ENCODE measurements around the gene PLCD1.
A peak's percentile ranks its signal among the peaks of the same experiment; 100 is the strongest.
"Not testable (repeated sequence)": the region's sequence is repeated elsewhere in the genome, so short reads cannot be mapped to it uniquely, and the experiment has no call there.

The PLCD1 gene

DNA sequence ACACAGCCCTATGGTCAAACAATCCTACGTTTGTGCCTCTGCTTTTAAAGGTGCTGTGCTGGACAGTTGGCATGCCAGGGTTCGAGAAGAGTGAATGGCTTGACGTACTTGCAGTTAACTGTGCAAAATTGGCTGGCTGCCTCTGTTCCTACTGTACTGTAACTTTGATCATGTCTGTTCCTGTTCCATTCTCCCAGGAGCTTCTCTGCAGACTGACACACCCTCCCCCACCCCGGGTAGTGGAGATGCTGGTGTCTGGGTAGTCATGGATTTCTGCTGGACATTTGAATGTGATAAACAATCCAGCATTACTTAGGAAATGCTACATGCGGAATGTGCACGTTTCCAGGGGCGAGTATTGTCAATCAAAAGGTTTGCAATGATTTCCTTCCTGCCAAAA is 45.4 kb downstream of the PLCD1 start:
- DNase-seq = no peak

- no peak for DNase-seq
These were observed 47.1 kb downstream of the PLCD1 start for GRCh38 chr3:37982331-37982730.

DNA sequence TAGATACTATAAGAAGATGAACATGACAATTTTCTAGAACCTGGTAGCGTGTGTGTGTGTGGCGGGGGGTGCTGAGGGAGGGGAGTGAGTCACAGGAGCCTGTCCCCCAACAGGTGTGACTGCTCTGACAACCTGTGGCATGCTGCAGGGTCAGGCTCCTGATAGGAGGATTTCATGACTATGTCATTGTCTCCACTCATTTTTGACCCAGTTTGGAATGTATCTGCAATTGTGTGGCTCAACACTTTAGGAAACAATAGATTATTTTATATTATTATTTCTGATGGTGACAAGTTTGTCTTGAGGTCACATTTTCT is 48.1 kb downstream of the PLCD1 start:
- no peak for DNase-seq

GRCh38 chr3:37980462-37981347 is 48.7 kb downstream of the PLCD1 start:
- DNase-seq = no peak

DNA sequence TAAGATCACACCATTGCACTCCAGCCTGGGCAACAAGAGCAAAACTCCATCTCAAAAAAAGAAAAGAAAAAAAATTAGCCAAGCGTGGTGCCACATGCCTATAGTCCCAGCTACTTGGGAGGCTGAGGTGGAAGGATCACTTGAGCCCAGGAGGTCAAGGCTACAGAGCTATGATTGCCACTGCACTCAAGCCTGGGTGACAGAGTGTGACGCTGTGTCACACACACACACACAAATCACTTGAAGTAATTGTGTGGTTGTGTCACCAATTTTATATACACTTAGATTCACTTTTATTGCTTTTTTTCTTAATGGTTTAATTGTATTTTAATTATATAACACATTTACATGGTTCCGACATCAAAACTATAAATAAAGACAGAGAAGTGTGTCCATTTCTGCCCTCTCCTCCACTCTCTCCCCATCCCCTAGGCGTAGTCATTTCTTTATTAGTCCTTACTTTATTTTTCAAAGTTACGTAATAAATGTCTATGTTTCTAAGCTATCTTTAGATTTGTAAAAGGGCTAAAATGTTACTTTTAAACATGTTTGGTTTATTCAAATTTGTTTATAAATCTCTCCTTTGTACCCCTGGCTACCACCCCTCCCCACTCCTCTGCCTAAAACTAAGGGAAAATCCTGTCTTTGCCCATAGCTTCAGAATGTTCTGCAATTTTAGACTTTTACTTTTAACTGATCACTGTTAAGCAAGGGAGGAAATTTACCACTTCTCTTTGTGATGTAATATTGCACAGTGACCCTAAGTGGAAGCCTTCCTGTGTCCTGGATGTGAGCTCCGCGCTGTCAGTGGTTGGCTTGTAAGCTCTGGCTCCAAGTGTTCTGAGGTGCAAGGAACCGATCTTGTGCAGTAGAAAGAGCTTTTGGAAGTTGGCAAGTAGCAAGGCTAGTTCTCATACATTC is 49.6 kb downstream of the PLCD1 start:
- DNase-seq = no peak

- peak; percentile 74 for DNase-seq
These were observed 55.0 kb downstream of the PLCD1 start for GRCh38 chr3:37974121-37975083.

GRCh38 chr3:37973246-37974054 is 56.0 kb downstream of the PLCD1 start:
- no peak for DNase-seq

GRCh38 chr3:37972056-37972455 is 57.4 kb downstream of the PLCD1 start:
- DNase-seq = not testable (repeated sequence)

GRCh38 chr3:37971467-37971866 is 58.0 kb downstream of the PLCD1 start:
- no peak for DNase-seq

- no peak for DNase-seq
These were observed 58.6 kb downstream of the PLCD1 start for GRCh38 chr3:37970802-37971201.

DNA sequence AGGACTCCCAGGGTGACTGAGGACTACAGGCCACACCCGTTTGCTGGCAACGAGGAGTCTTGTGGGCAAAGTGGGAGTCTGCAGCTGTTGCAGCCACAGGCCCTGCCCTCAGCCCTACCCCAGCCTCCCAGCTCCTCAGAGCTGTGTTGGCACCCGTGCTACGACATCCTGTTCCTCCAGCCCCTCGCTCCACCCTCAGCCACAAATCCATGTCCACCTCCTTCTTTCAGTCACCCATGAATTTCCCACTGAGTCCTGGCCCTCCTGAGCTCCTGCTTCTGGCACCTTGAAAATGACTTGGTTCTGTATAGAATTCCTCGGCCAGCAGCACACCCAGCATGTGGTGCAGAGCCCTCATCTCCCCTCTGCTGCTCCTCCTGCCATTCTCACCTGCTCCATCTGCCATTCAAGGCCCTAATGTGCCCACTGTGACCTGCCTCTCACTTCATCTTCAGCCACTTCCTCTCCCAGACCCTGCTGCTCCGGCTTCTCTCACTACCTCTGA is 59.8 kb downstream of the PLCD1 start:
- DNase-seq = no peak

DNA sequence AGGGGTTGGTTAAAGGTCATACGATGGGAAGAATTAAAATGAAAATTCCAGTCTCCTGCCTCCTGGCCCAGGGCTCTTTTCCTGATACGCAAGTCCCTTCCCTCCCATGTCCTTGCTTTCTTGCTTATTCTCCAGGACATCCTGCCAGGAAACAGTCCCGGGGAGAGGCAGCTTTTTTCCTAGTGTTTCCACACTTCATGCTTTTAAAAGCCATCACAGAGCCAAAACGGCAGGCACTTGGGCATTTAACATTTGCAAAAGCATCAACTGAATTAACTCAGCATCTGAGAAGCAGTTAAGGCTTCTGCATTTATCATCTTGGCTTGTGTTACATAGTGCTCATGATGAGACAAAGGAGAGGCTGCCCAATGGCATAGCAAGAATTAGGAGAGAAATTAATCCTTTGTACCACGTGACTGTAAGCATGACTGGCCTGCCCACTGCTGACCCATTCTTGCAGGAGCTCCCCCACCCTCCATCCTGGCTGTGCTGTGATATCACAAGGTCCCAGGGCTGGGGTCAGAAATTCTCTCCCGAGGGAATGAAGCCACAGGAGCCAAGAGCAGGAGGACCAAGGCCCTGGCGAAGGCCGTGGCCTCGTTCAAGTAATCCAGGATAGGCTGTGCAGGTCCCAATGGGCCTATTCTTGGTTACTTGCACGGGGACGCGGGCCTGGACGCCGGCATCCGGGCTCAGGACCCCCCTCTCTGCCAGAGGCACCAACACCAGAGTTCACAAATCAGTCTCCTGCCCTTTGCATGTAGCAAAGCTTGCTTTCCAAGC is 60.4 kb downstream of the PLCD1 start:
- DNase-seq = no peak

DNA sequence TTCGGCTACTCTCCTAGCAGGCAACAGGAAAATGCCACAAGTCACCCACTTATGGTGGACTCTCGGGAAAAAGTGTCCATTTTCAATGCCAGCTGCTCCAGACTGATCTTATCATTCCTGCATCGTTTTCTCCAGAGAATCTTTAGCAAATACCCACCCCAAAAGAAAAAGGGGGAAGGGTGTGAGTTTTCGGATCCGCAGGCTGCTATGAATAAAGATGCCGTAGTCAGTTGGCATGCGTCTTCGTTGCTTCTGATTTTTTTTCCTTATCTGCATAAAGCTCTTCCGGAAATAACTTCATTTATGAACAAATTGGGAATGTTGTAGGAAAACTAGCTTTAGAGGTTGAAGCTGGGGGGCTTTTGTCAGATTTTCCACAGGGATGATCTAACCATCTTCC is 61.2 kb downstream of the PLCD1 start:
- no peak for DNase-seq

DNA sequence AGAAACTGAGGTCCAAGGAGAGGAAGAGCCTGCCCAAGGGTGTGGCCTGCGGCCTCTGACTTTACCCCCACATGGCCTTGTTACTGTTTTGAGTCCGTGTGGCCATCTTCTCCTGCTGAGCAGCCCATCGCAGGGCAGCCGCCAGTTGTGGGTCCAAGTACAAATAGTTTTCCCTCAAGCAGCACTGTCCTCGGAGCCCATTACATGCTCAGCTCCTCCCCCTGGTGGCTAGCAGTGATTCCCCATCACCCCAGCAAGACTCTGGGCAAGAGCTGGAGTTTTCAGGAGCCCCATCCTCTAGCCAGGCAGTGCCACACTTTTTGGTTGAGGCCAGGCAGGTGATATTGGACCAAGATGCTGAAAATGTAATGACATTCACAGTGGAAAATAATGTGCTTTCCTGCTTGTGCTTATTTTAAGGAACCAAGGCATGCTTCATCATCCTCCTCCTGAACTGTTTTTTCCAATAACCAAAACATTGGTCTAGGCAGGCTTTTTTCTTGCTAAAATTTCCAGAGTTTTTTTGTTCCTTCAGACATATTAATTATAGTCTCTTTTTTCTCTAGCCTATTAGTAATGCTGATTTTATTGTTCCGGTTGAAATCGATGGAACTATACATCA is 62.1 kb downstream of the PLCD1 start:
- DNase-seq = peak; percentile 77

DNA sequence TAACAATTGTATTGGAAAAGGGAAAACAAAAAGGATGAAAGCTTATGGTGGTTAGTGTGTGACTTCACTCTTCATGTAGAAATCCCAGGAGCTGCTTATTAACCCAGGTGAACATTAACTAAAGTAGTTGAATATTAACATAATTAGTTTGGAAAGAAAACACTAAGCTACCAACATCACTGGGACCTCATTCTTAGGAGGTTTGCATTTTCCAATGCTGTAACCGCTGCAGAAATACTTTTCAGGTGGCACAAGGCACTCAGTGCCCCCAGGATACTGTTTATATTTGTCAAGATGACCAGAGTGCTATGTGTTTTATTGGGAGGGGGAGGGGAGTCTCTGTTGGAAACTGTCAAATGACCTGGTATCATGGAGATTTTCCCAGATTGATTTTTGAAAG is 64.7 kb downstream of the PLCD1 start:
- no peak for DNase-seq

GRCh38 chr3:37964146-37964545 is 65.3 kb downstream of the PLCD1 start:
- no peak for DNase-seq

- no peak for DNase-seq
These were observed 65.8 kb downstream of the PLCD1 start for GRCh38 chr3:37963635-37964034.

DNA sequence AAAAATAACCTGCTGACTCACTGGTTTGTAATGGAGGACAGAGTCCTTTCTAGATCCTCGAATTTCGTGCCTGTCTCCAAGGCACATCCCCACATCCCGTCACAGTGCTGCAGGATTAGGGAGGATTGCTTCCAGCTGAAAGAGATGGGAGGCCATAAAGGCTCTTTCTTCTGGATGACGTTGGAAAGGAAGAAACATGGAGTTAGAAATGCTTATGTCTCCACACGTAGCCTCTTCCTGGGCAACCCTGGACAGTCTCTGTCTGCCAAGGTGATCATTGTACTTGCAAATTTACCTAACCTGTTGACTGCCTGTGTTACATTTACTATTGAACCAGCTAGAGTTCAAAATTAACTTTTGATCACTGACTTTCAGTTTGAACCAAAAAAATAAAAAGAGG is 66.4 kb downstream of the PLCD1 start:
- DNase-seq = no peak

- DNase-seq = no peak
These were observed 67.6 kb downstream of the PLCD1 start for GRCh38 chr3:37961622-37962431.

DNA sequence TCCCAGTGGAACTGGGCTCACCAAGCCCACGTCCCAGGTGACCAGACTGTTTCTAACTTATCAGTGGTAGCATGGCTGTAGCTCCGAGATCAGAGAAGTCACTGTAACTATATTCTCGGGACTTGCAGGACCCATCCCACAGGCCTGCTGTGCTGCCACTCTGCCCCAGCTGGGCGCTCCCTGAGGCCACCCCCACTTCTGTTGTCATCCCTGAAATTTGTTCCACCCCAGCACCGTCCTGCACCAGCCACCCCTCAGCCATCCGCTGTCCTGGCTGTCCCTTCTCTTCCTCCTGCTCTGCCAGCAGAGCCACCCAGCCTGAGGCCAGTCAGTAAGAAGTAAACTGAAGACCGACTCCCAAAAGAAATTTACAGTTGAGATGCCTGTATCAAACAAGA is 71.9 kb downstream of the PLCD1 start:
- no peak for DNase-seq

Measured in activated CD4-positive, alpha-beta T cell treated with anti-CD3 and anti-CD28 coated beads for 48 hours (primary cell).